PC-9 (cell line): ENCODE data around the gene FAIM. TPM values are rescaled to one million over a fixed set of nuclear protein-coding genes. Genes with fewer than 3 reads are reported as not detected.

Experiments
- BruUV-seq: library from RNA; stranded (reverse); fragments of 400-500 nt; replicated peaks from 2 replicates; lab custom pipeline; 2021; lab: Mats Ljungman, UMichigan
- CTCF ChIA-PET: fragments of 300-600 bp; sonication (Branson Sonifier 250); formaldehyde crosslinking; loops from one replicate; lab custom pipeline; 2022; ENCODE audit warnings: antibody characterized with exemption; lab: Charles Lee
- POLR2A ChIA-PET: fragments of 300-600 bp; sonication (Branson Sonifier 250); formaldehyde crosslinking; loops from one replicate; lab custom pipeline; 2022; ENCODE audit warnings: antibody characterized with exemption; ENCODE audit not compliant: unreplicated experiment; lab: Charles Lee
- DNase-seq, 2 experiments: peaks; one replicate each; pipeline versions ENCODE4 v3.0.0 to v3.0.0-alpha.2; 2015 to 2022; ENCODE audit warnings: mixed read lengths in 1 of 2
- H2AFZ ChIP-seq: fragments of 200-600 bp; sonication (generic); 2 replicates; pipeline ENCODE4 v1.8.1; 2017; ENCODE audit warnings: antibody characterized with exemption
- H3F3A ChIP-seq: fragments of 200-600 bp; sonication (generic); 2 replicates; pipeline ENCODE4 v1.8.1; 2017; ENCODE audit warnings: antibody characterized with exemption, mild to moderate bottlenecking, low read depth; ENCODE audit not compliant: insufficient read depth
- H3K27ac ChIP-seq: fragments of 200-600 bp; sonication (generic); 2 replicates; pipeline ENCODE4 v1.6.1; 2016; ENCODE audit warnings: mixed run types
- H3K27me3 ChIP-seq: fragments of 200-600 bp; sonication (generic); 2 replicates; pipeline ENCODE4 v1.6.1; 2016; ENCODE audit warnings: low read depth, mixed run types; ENCODE audit not compliant: insufficient read depth
- H3K36me3 ChIP-seq: fragments of 200-600 bp; sonication (generic); 2 replicates; pipeline ENCODE4 v1.6.1; 2016; ENCODE audit warnings: low read depth, mixed run types
- H3K4me1 ChIP-seq: fragments of 200-600 bp; sonication (generic); replicated peaks from 2 replicates; pipeline ENCODE4 v1.6.1; 2016; ENCODE audit warnings: mixed run types; ENCODE audit not compliant: insufficient read depth
- H3K4me2 ChIP-seq: fragments of 200-600 bp; sonication (generic); 2 replicates; pipeline ENCODE4 v1.6.1; 2017; ENCODE audit warnings: mixed run types
- H3K4me3 ChIP-seq: fragments of 200-600 bp; sonication (generic); 2 replicates; pipeline ENCODE4 v1.6.1; 2016; ENCODE audit warnings: mixed run types
- H3K79me2 ChIP-seq: fragments of 200-600 bp; sonication (generic); 2 replicates; pipeline ENCODE4 v1.6.1; 2017; ENCODE audit warnings: low read depth, mixed run types
- H3K9me2 ChIP-seq: fragments of 200-600 bp; sonication (generic); 2 replicates; pipeline ENCODE4 v1.8.1; 2017; ENCODE audit warnings: mild to moderate bottlenecking; ENCODE audit not compliant: insufficient read depth
- H3K9me3 ChIP-seq: fragments of 200-600 bp; sonication (generic); 2 replicates; pipeline ENCODE4 v1.8.1; 2016; ENCODE audit warnings: low read depth; ENCODE audit not compliant: insufficient read depth
- H4K20me1 ChIP-seq: fragments of 200-600 bp; sonication (generic); 2 replicates; pipeline ENCODE4 v1.8.1; 2017; ENCODE audit not compliant: insufficient read depth
- EZH2 ChIP-seq: fragments of 200-600 bp; sonication (generic); IDR thresholded peaks from 2 replicates; pipeline ENCODE4 v1.8.0; 2017; ENCODE audit warnings: antibody characterized with exemption, low read depth
- intact Hi-C: fragments of 100-400 bp; cut with micrococcal nuclease; formaldehyde crosslinking; loops from one replicate; pipeline ENCODE4 v1.10.0; 2022; ENCODE audit not compliant: unreplicated experiment
- total RNA-seq: library from RNA; stranded (reverse); gene quantifications from 2 replicates; pipeline ENCODE4 v1.2.3, GENCODE V29; 2021
- TF ChIP-seq, protein P1 (sequence below): fragments of 200-600 bp; sonication (generic); conservative IDR thresholded peaks from 2 replicates; pipeline ENCODE4 v1.6.1; 2017; ENCODE audit warnings: mixed run types, antibody characterized with exemption, mild to moderate bottlenecking, moderate library complexity

The FAIM gene
- total RNA-seq, 1 experiment from 2014 or later, result 17.7 TPM

DNA sequence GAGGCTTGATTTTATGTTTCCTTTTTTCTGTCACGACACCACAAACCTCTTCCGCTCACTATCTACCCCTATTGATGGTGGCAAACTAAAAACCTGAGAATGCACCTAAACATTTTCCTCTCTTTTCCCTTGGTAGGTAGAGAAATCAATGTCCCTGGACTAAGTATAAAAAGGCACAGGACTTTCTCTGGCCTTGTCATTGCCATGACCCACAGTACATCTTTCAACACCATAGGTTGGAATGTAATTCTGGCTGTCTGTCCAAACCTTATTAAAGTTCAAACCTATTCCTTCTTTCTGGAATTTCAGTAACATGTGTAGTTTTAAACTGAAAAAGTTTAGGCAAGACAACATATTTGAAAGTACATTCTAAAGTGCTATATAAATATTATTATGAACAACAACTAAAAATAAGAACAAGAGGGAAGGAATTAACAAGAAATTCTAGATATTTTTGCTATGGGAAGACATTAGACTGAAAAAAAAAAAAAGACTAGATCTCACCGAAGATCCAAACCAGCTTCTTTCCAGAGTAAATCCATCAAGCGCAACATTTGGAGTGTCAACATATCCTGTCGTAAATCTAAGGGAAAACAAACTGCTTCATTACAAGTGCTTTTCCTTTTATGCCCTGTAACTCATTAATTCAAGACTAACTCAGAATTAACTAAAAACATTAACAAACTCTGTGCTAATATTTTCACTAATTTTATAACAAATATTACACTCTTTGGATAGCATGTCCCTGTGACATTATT lies 73.1 kb downstream of the FAIM start:
- H4K20me1 ChIP-seq, result no peaks in the 10 kb centered on the region
- H3K9me2 ChIP-seq, result no peaks in the 10 kb centered on the region
- no peak for DNase-seq
- H3K27me3 ChIP-seq, result no peaks in the 10 kb centered on the region
- POLR2A ChIA-PET, result no interaction called here
- CTCF ChIA-PET, result no interaction called here
- H3K79me2 ChIP-seq, result no peaks in the 10 kb centered on the region
- H3K4me1 ChIP-seq, result peaks cover 13% of the 10 kb centered on the region
- intact Hi-C loops, result loop anchor here (10.0 kb wide), 1 partner anchor 347 kb away; no protein-coding TSS in a partner anchor
- H3K4me2 ChIP-seq, result no peak overlapping the region
- no peak overlapping the region for H3K4me3 ChIP-seq
- H3K9me3 ChIP-seq, result peaks cover 3% of the 10 kb centered on the region
- TF ChIP-seq EZH2, result no peak
- TF ChIP-seq, protein P1, sequence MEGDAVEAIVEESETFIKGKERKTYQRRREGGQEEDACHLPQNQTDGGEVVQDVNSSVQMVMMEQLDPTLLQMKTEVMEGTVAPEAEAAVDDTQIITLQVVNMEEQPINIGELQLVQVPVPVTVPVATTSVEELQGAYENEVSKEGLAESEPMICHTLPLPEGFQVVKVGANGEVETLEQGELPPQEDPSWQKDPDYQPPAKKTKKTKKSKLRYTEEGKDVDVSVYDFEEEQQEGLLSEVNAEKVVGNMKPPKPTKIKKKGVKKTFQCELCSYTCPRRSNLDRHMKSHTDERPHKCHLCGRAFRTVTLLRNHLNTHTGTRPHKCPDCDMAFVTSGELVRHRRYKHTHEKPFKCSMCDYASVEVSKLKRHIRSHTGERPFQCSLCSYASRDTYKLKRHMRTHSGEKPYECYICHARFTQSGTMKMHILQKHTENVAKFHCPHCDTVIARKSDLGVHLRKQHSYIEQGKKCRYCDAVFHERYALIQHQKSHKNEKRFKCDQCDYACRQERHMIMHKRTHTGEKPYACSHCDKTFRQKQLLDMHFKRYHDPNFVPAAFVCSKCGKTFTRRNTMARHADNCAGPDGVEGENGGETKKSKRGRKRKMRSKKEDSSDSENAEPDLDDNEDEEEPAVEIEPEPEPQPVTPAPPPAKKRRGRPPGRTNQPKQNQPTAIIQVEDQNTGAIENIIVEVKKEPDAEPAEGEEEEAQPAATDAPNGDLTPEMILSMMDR, result no peak
- no TSS peak for BruUV-seq
- H3F3A ChIP-seq, result peaks cover 10% of the 10 kb centered on the region
- H2AFZ ChIP-seq, result no peak overlapping the region
- H3K27ac ChIP-seq, result no peak overlapping the region
- peaks cover 12% of the 10 kb centered on the region; the same call in 1 of the 2 replicates for H3K36me3 ChIP-seq

DNA sequence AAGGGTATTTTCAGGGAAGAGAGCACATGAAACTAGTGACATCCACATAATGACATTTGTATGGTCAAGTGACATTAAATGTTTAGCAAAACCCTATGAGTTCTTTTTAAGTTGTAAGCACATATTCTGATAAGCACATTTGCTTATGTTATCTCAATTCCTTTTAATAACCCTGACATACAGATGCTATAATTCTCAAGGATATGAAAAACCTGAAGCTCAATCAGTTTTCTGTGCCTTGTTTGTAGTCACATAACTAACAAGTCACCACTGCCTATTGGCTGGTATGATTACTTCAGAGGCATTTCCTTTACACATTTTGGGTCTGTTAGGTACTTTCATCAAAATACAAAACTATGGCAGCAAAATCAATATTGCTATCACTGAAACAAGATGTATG lies 74.1 kb downstream of the FAIM start:
- 0 out of 2 replicates have a peak, but pooled peaks cover 6% of the 10 kb centered on the region for H3K36me3 ChIP-seq
- H3K27me3 ChIP-seq, result no peaks in the 10 kb centered on the region
- H3K4me2 ChIP-seq, result no peak overlapping the region
- H4K20me1 ChIP-seq, result no peaks in the 10 kb centered on the region
- intact Hi-C loops, result loop anchor here (10.0 kb wide), 1 partner anchor 348 kb away; no protein-coding TSS in a partner anchor
- no peak for DNase-seq
- H3F3A ChIP-seq, result peaks cover 20% of the 10 kb centered on the region
- H3K9me2 ChIP-seq, result no peaks in the 10 kb centered on the region
- H3K4me1 ChIP-seq, result peaks cover 23% of the 10 kb centered on the region
- H3K4me3 ChIP-seq, result no peak overlapping the region
- ChIA-PET CTCF (interaction anchor here (0.6 to 1.0 kb wide), 2 partner anchors 198 to 233 kb away, joined by 3 to 14 read pairs; no protein-coding TSS in a partner anchor), POLR2A (no interaction called here)
- no peak overlapping the region for H3K27ac ChIP-seq
- no peak overlapping the region for H2AFZ ChIP-seq
- H3K9me3 ChIP-seq, result no peaks in the 10 kb centered on the region
- BruUV-seq, result no TSS peak
- TF ChIP-seq, protein P1, result no peak
- TF ChIP-seq EZH2, result no peak
- H3K79me2 ChIP-seq, result no peaks in the 10 kb centered on the region

Other genes starting within 250 kb of the FAIM start
- gene ESYT3, start 174.2 kb upstream of the FAIM start, total RNA-seq, result 6.4 and 8.0 TPM in 2 replicates
- 50.5 and 73.6 TPM in 2 replicates for gene CEP70, start 14.5 kb upstream of the FAIM start, total RNA-seq
- 41.9 and 47.8 TPM in 2 replicates for gene PIK3CB, start 226.2 kb downstream of the FAIM start, total RNA-seq